ENCODE results near the gene RPGR. TPM values are rescaled to one million over a fixed set of nuclear protein-coding genes. Genes with fewer than 3 reads are reported as not detected.
A peak's percentile ranks its signal among the peaks of the same experiment; 100 is the strongest.

Gene RPGR
- total and polyA plus RNA-seq, 10 donors = 5.9 to 34.5 (median 12.5) TPM

DNA sequence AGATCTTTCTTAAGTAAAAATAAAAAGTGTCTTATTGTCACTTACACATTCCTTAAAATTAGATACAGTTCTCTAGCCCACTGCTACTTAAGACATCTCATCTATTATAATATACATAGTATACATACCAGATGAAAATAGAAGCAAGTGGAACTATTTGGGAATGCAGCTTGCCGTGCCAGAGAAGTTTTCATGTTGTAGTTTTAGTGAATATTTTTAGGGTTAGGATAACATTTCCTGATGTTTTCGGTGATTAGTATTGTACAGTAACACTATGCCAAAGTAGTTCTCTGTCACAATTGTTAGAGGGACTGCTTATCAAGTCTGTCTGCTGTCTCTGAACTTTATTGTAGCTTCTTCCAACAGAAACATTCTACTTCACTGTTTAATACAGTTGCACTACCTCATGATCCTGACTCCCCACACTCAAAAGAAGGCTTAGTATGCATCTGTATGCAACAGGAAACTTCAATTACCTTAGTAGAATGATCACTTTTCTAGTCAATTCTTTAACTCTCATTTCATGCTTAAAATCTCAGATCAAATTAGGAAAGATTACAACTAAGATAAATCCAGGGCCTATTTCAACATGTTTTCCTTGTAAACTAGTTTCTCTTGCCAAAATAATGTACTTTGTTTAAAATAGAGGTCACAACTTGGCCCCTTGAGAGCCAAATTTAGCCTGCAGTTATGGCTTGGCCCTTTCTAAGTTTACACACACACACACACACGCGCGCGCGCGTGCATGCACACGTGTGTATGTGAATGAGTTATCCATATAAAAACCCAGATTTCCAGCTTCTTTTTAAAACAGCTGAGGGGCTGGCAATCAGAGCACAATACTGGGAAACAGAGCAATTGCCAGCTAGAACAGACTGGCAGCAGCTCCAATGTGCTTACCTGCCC is 64.3 kb downstream of the RPGR start:
- Histone ChIP-seq H3K4me3 (no peak overlapping the region), H3K36me3 (no peaks in the 10 kb centered on the region), H3K27me3 (replicated peaks in 1 of 7) (peaks cover 0 to 8% (median 0%) of the 10 kb centered on the region in 7 donors), H3K27ac (no peak overlapping the region), H3K9me3 (no peaks in the 10 kb centered on the region), H3K4me1 (no peaks in the 10 kb centered on the region)
- 90 to 97% (median 92%) methylated on average over 9 of the region's 9 CpGs for WGBS, 5 donors
- no peak for DNase-seq
- no peak for TF ChIP-seq POLR2A (IDR thresholded peaks at IDR 0.05)
- TF ChIP-seq POLR2AphosphoS5 (IDR thresholded peaks at IDR 0.05) = no peak
- TF ChIP-seq, protein P1, sequence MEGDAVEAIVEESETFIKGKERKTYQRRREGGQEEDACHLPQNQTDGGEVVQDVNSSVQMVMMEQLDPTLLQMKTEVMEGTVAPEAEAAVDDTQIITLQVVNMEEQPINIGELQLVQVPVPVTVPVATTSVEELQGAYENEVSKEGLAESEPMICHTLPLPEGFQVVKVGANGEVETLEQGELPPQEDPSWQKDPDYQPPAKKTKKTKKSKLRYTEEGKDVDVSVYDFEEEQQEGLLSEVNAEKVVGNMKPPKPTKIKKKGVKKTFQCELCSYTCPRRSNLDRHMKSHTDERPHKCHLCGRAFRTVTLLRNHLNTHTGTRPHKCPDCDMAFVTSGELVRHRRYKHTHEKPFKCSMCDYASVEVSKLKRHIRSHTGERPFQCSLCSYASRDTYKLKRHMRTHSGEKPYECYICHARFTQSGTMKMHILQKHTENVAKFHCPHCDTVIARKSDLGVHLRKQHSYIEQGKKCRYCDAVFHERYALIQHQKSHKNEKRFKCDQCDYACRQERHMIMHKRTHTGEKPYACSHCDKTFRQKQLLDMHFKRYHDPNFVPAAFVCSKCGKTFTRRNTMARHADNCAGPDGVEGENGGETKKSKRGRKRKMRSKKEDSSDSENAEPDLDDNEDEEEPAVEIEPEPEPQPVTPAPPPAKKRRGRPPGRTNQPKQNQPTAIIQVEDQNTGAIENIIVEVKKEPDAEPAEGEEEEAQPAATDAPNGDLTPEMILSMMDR (IDR thresholded peaks at IDR 0.05 in 8 of 11, conservative IDR thresholded peaks at IDR 0.05 in 3 of 11) = no peak
- intact Hi-C loops (cut with DNase I; ENCODE audit: low total_unique reads) = no loop called here

GRCh38 chrX:38260231-38260630 is 67.1 kb downstream of the RPGR start:
- intact Hi-C loops (cut with DNase I; ENCODE audit: low total_unique reads) = no loop called here
- Histone ChIP-seq H3K9me3 (no peaks in the 10 kb centered on the region), H3K4me3 (no peak overlapping the region), H3K27me3 (replicated peaks in 1 of 7) (peaks cover 0 to 4% (median 0%) of the 10 kb centered on the region in 7 donors), H3K36me3 (no peaks in the 10 kb centered on the region), H3K27ac (no peak overlapping the region), H3K4me1 (no peaks in the 10 kb centered on the region)
- DNase-seq = no peak
- TF ChIP-seq, protein P1 (IDR thresholded peaks at IDR 0.05 in 8 of 11, conservative IDR thresholded peaks at IDR 0.05 in 3 of 11) = no peak
- no peak for TF ChIP-seq POLR2A (IDR thresholded peaks at IDR 0.05)
- TF ChIP-seq POLR2AphosphoS5 (IDR thresholded peaks at IDR 0.05) = no peak
- WGBS, 5 donors = 34 to 68% (median 54%) methylated on average over 4 of the region's 4 CpGs

DNA sequence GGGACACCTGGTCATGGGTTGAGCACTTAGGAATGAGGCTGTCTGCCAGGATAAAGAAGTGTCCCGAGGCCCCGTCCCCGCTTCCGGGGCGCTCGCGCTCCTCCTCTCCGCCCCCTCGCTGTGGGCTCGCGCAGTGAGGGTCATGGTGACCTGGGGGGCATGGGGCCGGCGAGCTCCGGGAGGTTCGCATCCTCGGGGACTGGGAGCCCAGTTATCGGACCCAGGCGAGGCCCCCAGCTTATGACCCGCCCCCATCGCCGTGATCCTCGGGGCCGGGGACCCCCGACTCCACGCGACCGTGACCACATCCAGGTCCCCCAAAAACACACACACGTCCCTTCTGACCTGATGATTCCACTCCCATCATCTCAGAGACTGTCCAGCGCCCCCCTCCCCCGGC is 71.3 kb downstream of the RPGR start:
- DNase-seq = peak; percentile 69
- H3K4me3 ChIP-seq = no peak overlapping the region

DNA sequence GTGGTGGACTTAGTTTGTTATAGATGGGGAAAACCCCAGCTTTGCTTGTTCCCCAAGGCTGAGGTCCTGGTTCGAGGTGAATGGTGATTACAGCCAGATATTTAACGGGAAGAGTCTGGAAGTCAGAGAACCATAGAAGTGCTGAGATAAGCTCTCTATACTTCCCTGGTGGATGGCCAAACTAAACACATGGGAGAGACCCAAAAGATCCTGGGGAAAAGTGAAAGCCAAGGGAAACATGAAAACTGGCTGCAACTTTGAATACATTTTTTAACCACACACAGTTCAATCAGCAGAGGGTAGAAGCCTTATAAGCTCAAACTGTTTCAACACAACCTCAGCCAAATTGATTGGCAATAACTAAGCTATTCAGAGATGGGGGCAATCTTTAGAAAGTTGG is 77.3 kb downstream of the RPGR start:
- WGBS, 5 donors = 36 to 76% (median 71%) methylated on average over 2 of the region's 2 CpGs
- H3K4me3 ChIP-seq = no peak overlapping the region
- no peaks in the 10 kb centered on the region for H3K36me3 ChIP-seq
- no peak for DNase-seq
- intact Hi-C loops (cut with DNase I; ENCODE audit: low total_unique reads) = no loop called here
- H3K4me1 ChIP-seq = no peaks in the 10 kb centered on the region
- TF ChIP-seq, protein P1 (IDR thresholded peaks at IDR 0.05 in 8 of 11, conservative IDR thresholded peaks at IDR 0.05 in 3 of 11) = no peak
- TF ChIP-seq POLR2AphosphoS5 (IDR thresholded peaks at IDR 0.05) = no peak
- TF ChIP-seq POLR2A (IDR thresholded peaks at IDR 0.05) = no peak
- no peak overlapping the region for H3K27ac ChIP-seq
- H3K9me3 ChIP-seq = no peaks in the 10 kb centered on the region
- H3K27me3 ChIP-seq (replicated peaks in 1 of 7) = no peaks in the 10 kb centered on the region

More for the DNA sequence above, 71.3 kb downstream of the RPGR start:
- no peaks in the 10 kb centered on the region for H3K9me3 ChIP-seq
- TF ChIP-seq, protein P1 (IDR thresholded peaks at IDR 0.05 in 8 of 11, conservative IDR thresholded peaks at IDR 0.05 in 3 of 11) = no peak
- TF ChIP-seq POLR2A (IDR thresholded peaks at IDR 0.05) (no peak), POLR2AphosphoS5 (IDR thresholded peaks at IDR 0.05) (no peak)
- H3K36me3 ChIP-seq = no peaks in the 10 kb centered on the region
- 86 to 99% (median 94%) methylated on average over 17 to 30 of the region's 30 CpGs for WGBS, 5 donors
- intact Hi-C loops (cut with DNase I; ENCODE audit: low total_unique reads) = no loop called here
- H3K4me1 ChIP-seq = no peaks in the 10 kb centered on the region
- H3K27me3 ChIP-seq (replicated peaks in 1 of 7) = no peaks in the 10 kb centered on the region
- no peak overlapping the region for H3K27ac ChIP-seq
